CD14-positive monocyte (primary cell): Measurements from ENCODE around the gene MLX. TPM values are rescaled to one million over a fixed set of nuclear protein-coding genes. Genes with fewer than 3 reads are reported as not detected.
"Not testable (repeated sequence)": the region's sequence is repeated elsewhere in the genome, so short reads cannot be mapped to it uniquely, and the experiment has no call there.

Experiments used
- DNase-seq, 3 donors: peaks; one replicate each; pipeline ENCODE4 v3.0.0-alpha.2; 2011 to 2022
- H2AFZ ChIP-seq: 2 replicates; pipeline ENCODE4 v1.6.0; 2012; ENCODE audit warnings: mild to moderate bottlenecking, low read depth, low read length, inconsistent platforms; ENCODE audit not compliant: insufficient read depth, poor library complexity, severe bottlenecking
- H3K27ac ChIP-seq, 2 donors: 1 replicate in 1 of 2; 2 replicates in 1 of 2; pipeline ENCODE4 v1.5.1; 2012 to 2013; ENCODE audit warnings: low read length in 2 of 2, control low read depth in 1 of 2, inconsistent platforms in 1 of 2, low read depth in 1 of 2, mild to moderate bottlenecking in 1 of 2
- H3K27me3 ChIP-seq, 2 donors: one replicate each; pipeline versions ENCODE4 v1.6.0 to v1.6.1; 2011 to 2013; ENCODE audit warnings: low read length in 2 of 2; ENCODE audit not compliant: control insufficient read depth in 2 of 2, insufficient read depth in 2 of 2
- H3K36me3 ChIP-seq, 2 donors: replicated peaks in 1 of 2; 1 replicate in 1 of 2; 2 replicates in 1 of 2; pipeline versions ENCODE4 v1.5.1 to v1.6.1; 2012 to 2013; ENCODE audit warnings: low read length in 2 of 2, control low read depth in 1 of 2, inconsistent platforms in 1 of 2, mild to moderate bottlenecking in 1 of 2; ENCODE audit not compliant: insufficient read depth in 2 of 2, control insufficient read depth in 1 of 2
- H3K4me1 ChIP-seq, 2 donors: 1 replicate in 1 of 2; 2 replicates in 1 of 2; pipeline versions ENCODE4 v1.5.1 to v1.6.1; 2012 to 2013; ENCODE audit warnings: low read length in 2 of 2, control low read depth in 1 of 2, inconsistent platforms in 1 of 2, mild to moderate bottlenecking in 1 of 2, moderate library complexity in 1 of 2; ENCODE audit not compliant: insufficient read depth in 2 of 2, control insufficient read depth in 1 of 2
- H3K4me2 ChIP-seq: replicated peaks from 2 replicates; pipeline ENCODE3; 2012; ENCODE audit warnings: low read length, moderate library complexity, mild to moderate bottlenecking; ENCODE audit not compliant: poor library complexity, severe bottlenecking; ENCODE audit errors: extremely low read depth
- H3K4me3 ChIP-seq, 3 experiments: fragments of 200-600 bp in 1 of 3; sonication (generic) in 1 of 3; replicated peaks in 1 of 3; 1 replicate in 2 of 3; 2 replicates in 1 of 3; pipeline ENCODE4 v1.5.1; 2011 to 2013; ENCODE audit warnings: low read length in 3 of 3, mild to moderate bottlenecking in 3 of 3, control low read depth in 2 of 3, low read depth in 2 of 3, inconsistent platforms in 1 of 3, moderate library complexity in 1 of 3
- H3K79me2 ChIP-seq: 2 replicates; pipeline ENCODE4 v1.6.0; 2012; ENCODE audit warnings: mild to moderate bottlenecking, control low read depth, inconsistent platforms, low read length, moderate library complexity; ENCODE audit not compliant: insufficient read depth
- H3K9ac ChIP-seq: 2 replicates; pipeline ENCODE4 v1.6.0; 2017; ENCODE audit warnings: low read length, mild to moderate bottlenecking; ENCODE audit not compliant: insufficient read depth, poor library complexity, severe bottlenecking
- H3K9me3 ChIP-seq, 2 donors: replicated peaks in 1 of 2; 1 replicate in 1 of 2; 2 replicates in 1 of 2; pipeline versions ENCODE4 v1.5.1 to v1.6.1; 2012 to 2013; ENCODE audit warnings: low read length in 2 of 2, control low read depth in 1 of 2; ENCODE audit not compliant: control insufficient read depth in 1 of 2, insufficient read depth in 1 of 2
- H4K20me1 ChIP-seq: 2 replicates; pipeline ENCODE4 v1.6.0; 2012; ENCODE audit warnings: mild to moderate bottlenecking, low read length, control low read depth, moderate library complexity; ENCODE audit not compliant: insufficient read depth
- H3K27ac Mint-ChIP-seq, 7 donors: one replicate each; pipeline ENCODE4 v1.8.0; 2020; ENCODE audit warnings: mild to moderate bottlenecking in 7 of 7, mixed read lengths in 7 of 7, moderate library complexity in 6 of 7, inconsistent platforms in 2 of 7
- H3K27me3 Mint-ChIP-seq, 3 donors: one replicate each; pipeline ENCODE4 v1.8.0; 2021 to 2022; ENCODE audit warnings: low read depth in 3 of 3, mild to moderate bottlenecking in 3 of 3, mixed read lengths in 3 of 3, moderate library complexity in 3 of 3, inconsistent platforms in 1 of 3
- H3K36me3 Mint-ChIP-seq, 2 donors: one replicate each; pipeline ENCODE4 v1.8.0; 2020; ENCODE audit warnings: mixed read lengths in 2 of 2, inconsistent platforms in 1 of 2, mild to moderate bottlenecking in 1 of 2
- H3K4me1 Mint-ChIP-seq: one replicate; pipeline ENCODE4 v1.8.0; 2020; ENCODE audit warnings: mild to moderate bottlenecking, mixed read lengths
- H3K4me3 Mint-ChIP-seq, 2 donors: one replicate each; pipeline ENCODE4 v1.8.0; 2020; ENCODE audit warnings: mild to moderate bottlenecking in 2 of 2, mixed read lengths in 2 of 2, moderate library complexity in 1 of 2
- H3K9me3 Mint-ChIP-seq, 7 donors: one replicate each; pipeline ENCODE4 v1.8.0; 2020 to 2022; ENCODE audit warnings: mixed read lengths in 7 of 7, mild to moderate bottlenecking in 6 of 7, moderate library complexity in 6 of 7, inconsistent platforms in 2 of 7
- WGBS: methylation state at CpG from one replicate; pipeline ENCODE4 v1.1.5; 2013; ENCODE audit warnings: missing lambda C conversion rate; ENCODE audit not compliant: insufficient coverage; 5-methylcytosine and 5-hydroxymethylcytosine counted together
- intact Hi-C, 2 donors: fragments of 100-400 bp; cut with micrococcal nuclease; formaldehyde crosslinking; loops; one replicate each; pipeline versions ENCODE4 v1.15.0 to v1.15.1; 2023
- polyA plus RNA-seq, 3 donors: library from polyadenylated mRNA; depleted of rRNA in 1 of 3; unstranded in 2 of 3; stranded (reverse) in 1 of 3; fragments of 300-500 nt in 2 of 3; fragments of >200 nt in 1 of 3; fragmentation: Illumina TruSeq in 2 of 3; gene quantifications; 1 replicate in 2 of 3; 2 replicates in 1 of 3; pipeline ENCODE4 v1.2.3, GENCODE V29; 2012 to 2021
- TF ChIP-seq, protein P1 (sequence below): fragments of 200-600 bp; IDR thresholded peaks from one replicate; pipeline ENCODE4 v1.8.0; 2022; ENCODE audit warnings: antibody characterized with exemption, mild to moderate bottlenecking

The MLX gene
- polyA plus RNA-seq, 3 donors = 61.4 to 106 (median 63.5) TPM

DNA sequence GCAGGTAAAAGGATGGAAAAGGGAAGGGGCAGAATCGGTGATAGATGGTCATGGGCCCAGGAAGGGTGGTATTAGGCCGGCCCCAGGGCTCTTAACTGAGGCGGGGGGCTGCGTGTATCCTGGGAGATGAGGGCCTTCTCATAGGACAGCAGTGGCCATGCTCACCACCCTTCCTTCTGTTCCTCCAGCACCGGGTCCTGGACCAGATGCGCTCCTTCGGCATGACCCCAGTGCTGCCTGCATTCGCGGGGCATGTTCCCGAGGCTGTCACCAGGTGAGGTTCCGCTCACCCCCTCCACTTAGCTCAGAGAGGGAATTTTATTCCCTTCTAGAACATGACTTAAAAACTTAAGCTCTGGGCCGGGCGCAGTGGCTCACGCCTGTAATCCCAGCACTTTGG lies 28.4 kb upstream of the MLX start:
- WGBS = 92% methylated on average over 10 of the region's 14 CpGs
- TF ChIP-seq, protein P1, sequence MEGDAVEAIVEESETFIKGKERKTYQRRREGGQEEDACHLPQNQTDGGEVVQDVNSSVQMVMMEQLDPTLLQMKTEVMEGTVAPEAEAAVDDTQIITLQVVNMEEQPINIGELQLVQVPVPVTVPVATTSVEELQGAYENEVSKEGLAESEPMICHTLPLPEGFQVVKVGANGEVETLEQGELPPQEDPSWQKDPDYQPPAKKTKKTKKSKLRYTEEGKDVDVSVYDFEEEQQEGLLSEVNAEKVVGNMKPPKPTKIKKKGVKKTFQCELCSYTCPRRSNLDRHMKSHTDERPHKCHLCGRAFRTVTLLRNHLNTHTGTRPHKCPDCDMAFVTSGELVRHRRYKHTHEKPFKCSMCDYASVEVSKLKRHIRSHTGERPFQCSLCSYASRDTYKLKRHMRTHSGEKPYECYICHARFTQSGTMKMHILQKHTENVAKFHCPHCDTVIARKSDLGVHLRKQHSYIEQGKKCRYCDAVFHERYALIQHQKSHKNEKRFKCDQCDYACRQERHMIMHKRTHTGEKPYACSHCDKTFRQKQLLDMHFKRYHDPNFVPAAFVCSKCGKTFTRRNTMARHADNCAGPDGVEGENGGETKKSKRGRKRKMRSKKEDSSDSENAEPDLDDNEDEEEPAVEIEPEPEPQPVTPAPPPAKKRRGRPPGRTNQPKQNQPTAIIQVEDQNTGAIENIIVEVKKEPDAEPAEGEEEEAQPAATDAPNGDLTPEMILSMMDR = no peak

DNA sequence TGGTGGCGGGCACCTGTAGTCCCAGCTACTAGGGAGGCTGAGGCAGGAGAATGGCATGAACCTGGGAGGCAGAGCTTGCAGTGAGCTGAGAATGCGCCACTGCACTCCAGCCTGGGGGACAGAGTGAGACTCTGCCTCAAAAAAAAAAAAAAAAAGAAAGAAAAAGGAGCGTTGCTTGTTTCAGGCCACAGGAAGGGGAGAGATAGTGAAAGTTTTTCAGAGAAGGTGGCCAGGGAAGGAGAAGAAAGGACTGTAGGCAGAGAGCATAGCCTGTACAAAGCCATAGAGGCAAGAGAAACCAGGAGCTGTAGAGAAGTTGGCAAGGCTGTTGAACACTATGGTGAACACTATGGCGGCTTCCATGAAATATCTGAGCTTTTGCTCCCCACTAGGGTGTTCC lies 26.3 kb upstream of the MLX start:
- H3K27me3 ChIP-seq, H3K9ac ChIP-seq, H3K4me3 ChIP-seq, H3K27me3 Mint-ChIP-seq, H3K9me3 Mint-ChIP-seq, H3K4me3 Mint-ChIP-seq, H2AFZ ChIP-seq, H3K4me2 ChIP-seq, intact Hi-C loops, DNase-seq, H3K9me3 ChIP-seq, H3K27ac ChIP-seq: not testable (repeated sequence)
- Histone ChIP-seq H4K20me1 (peaks cover 21% of the 10 kb centered on the region), H3K79me2 (peaks cover 13% of the 10 kb centered on the region), H3K4me1 (peaks cover 13 to 15% of the 10 kb centered on the region in 2 donors), H3K36me3 (peaks cover 48 to 60% of the 10 kb centered on the region in 2 donors)
- 89% methylated on average over 3 of the region's 4 CpGs for WGBS
- Mint-ChIP-seq H3K36me3 (peaks cover 53 to 75% of the 10 kb centered on the region in 2 donors), H3K4me1 (peaks cover 18% of the 10 kb centered on the region), H3K27ac (peak overlapping the region in 3 of 7 donors; percentile 35 to 70 (median 50))

More for the DNA sequence above, 28.4 kb upstream of the MLX start:
- Histone ChIP-seq H3K4me1 (peaks cover 18 to 20% of the 10 kb centered on the region in 2 donors), H3K4me2 (no peak overlapping the region), H3K4me3 (no peak overlapping the region), H3K9ac (no peak overlapping the region), H3K27me3 (no peaks in the 10 kb centered on the region), H3K27ac (no peak overlapping the region), H3K79me2 (peaks cover 13% of the 10 kb centered on the region), H4K20me1 (peaks cover 16% of the 10 kb centered on the region), H2AFZ (no peak overlapping the region), H3K9me3 (no peaks in the 10 kb centered on the region), H3K36me3 (peaks cover 39 to 48% of the 10 kb centered on the region in 2 donors)
- intact Hi-C loops = no loop called here
- H3K4me3 Mint-ChIP-seq = no peak overlapping the region
- H3K4me1 Mint-ChIP-seq = peaks cover 23% of the 10 kb centered on the region
- no peak for DNase-seq
- peaks cover 36 to 55% of the 10 kb centered on the region in 2 donors for H3K36me3 Mint-ChIP-seq
- H3K27ac Mint-ChIP-seq = no peak overlapping the region
- no peaks in the 10 kb centered on the region for H3K9me3 Mint-ChIP-seq
- H3K27me3 Mint-ChIP-seq = no peaks in the 10 kb centered on the region
